LHCN-M2 (cell line): ENCODE measurements around the gene TCF12. TPM values are rescaled to one million over a fixed set of nuclear protein-coding genes. Genes with fewer than 3 reads are reported as not detected.

Experiments used
- DNase-seq: peaks from one replicate; pipeline ENCODE4 v3.0.0-alpha.2; 2012; ENCODE audit warnings: low read depth
- total RNA-seq: library from RNA; depleted of rRNA; stranded (reverse); fragments of >200 nt; gene quantifications from 2 replicates; pipeline ENCODE4 v1.2.3, GENCODE V29; 2014

The TCF12 gene
- total RNA-seq, 1 experiment from 2014 or later = 111 TPM

GRCh38 chr15:57313134-57313483 is 394.7 kb downstream of the TCF12 start:
- no peak for DNase-seq

GRCh38 chr15:57314221-57314620 is 395.8 kb downstream of the TCF12 start:
- DNase-seq = peak; percentile 34

- no peak for DNase-seq
Measured at GRCh38 chr15:57316451-57316850, 398.0 kb downstream of the TCF12 start.

- DNase-seq = no peak
Measured at GRCh38 chr15:57319226-57319918, 400.9 kb downstream of the TCF12 start.

GRCh38 chr15:57319919-57320560 is 401.6 kb downstream of the TCF12 start:
- no peak for DNase-seq

GRCh38 chr15:57320631-57321220 is 402.3 kb downstream of the TCF12 start:
- DNase-seq = peak; percentile 82

GRCh38 chr15:57321485-57321884 is 403.0 kb downstream of the TCF12 start:
- DNase-seq = no peak

GRCh38 chr15:57321973-57322601 is 403.6 kb downstream of the TCF12 start:
- DNase-seq = no peak

GRCh38 chr15:57322602-57323250 is 404.3 kb downstream of the TCF12 start:
- DNase-seq = no peak

- DNase-seq = no peak
Measured at GRCh38 chr15:57323299-57323805, 404.9 kb downstream of the TCF12 start.

- DNase-seq = peak; percentile 53
Measured at GRCh38 chr15:57323806-57324589, 405.6 kb downstream of the TCF12 start.

GRCh38 chr15:57324590-57324890 is 406.1 kb downstream of the TCF12 start:
- no peak for DNase-seq

GRCh38 chr15:57324944-57325679 is 406.7 kb downstream of the TCF12 start:
- no peak for DNase-seq

GRCh38 chr15:57326196-57326595 is 407.8 kb downstream of the TCF12 start:
- no peak for DNase-seq

GRCh38 chr15:57327985-57328471 is 409.6 kb downstream of the TCF12 start:
- DNase-seq = peak; percentile 98

GRCh38 chr15:57328479-57328878 is 410.0 kb downstream of the TCF12 start:
- no peak for DNase-seq

GRCh38 chr15:57328897-57329296 is 410.5 kb downstream of the TCF12 start:
- no peak for DNase-seq

- no peak for DNase-seq
Measured at GRCh38 chr15:57329582-57330367, 411.3 kb downstream of the TCF12 start.

- no peak for DNase-seq
Measured at GRCh38 chr15:57330619-57331340, 412.3 kb downstream of the TCF12 start.
